Brain pericyte (primary cell): ENCODE measurements around the gene RNF19B.
"Not testable (repeated sequence)": the region's sequence is repeated elsewhere in the genome, so short reads cannot be mapped to it uniquely, and the experiment has no call there.

Experiments used
- DNase-seq: peaks from one replicate; pipeline ENCODE4 v3.0.0-alpha.2; 2012; ENCODE audit warnings: low read depth, low spot score

RNF19B gene

DNA sequence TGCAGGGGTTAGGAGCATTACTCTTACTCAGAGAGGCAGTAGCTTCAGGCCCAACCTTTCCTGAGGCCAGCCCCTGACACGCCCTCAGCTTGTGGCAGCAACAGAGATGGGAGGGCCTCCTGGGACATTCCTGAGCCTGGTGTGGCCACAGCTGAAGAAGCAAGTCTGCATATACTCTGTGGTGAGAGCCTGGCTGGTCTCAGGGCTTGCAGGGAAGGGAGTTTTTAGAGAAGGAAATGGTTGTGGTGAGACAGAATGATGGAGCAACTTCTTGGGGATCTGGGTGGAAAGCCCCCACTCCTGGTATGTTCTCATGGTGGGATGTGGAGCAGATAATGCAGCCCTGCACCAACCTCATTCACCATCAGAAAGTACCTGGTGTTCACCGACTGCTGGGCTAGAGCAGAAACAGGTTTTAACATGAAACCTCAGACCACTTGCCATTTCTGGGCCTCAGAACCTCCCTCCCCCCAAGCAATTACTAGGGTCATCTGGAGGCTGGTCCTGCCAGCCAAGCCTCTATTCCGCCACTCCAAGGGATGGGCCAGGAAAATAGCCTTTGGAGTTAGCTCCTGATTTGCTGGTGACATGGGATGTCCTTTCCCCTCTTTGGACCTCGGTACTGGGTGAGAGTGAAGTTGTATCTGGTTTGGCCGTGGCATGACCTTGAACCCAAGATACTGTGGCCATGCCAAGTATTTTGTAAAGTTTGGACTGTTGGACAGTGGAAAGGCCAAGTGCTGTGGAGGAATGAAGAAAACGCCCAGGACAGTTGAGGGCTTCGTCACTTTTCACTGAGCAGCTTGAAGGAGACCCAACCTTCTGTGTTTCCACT is 28.1 kb upstream of the RNF19B start:
- DNase-seq: peak; percentile 81

DNA sequence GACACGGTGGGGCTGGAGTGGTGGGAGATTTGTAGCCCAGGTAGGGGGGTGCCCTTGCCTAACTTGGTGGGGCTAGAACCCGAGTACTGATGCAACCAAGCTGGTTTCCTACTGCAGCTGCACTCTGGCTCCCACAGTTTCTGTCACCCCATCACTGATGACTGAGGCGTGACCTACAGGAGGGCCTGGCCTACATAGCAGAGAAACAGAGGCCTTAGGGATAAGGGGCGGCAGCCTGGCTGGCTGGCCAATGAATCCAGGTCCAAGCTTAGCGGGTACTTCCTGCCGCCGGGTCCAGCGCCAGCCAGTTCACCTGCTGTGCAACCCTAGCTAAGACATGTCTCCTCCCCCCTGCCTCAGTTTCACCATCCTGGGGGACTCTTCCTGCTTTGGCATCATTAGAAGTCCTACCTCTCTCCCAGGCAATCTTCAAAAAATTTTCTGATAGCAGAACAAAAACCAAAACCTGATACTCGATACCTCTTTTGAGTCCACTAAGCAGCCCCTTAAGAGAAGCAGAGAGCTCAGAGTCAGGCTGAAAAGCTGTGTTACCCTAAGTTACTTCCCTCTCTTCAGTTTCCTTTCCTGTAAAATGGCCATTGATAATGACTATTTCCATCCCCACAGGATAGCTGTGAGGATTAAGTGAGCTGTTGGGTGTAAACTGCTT is 27.3 kb upstream of the RNF19B start:
- no peak for DNase-seq

DNA sequence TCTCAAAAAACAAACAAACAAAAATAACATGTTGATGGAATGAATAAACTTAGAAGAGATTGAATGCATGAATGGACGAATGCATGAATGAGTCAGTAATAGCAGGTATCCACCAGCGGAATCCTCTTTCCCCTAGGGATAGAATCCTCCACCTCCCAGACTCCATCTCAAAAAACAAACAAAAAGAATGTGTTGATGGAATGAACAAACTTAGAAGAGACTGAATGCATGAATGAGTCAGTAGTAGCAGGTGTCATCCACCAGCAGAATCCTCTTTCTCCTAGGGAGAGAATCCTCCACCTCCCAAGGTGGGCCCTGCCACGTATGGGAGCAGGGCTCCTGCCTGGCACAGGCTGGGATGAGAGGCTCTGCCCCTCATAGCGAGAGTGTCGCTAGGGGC is 26.8 kb upstream of the RNF19B start:
- DNase-seq: no peak

DNA sequence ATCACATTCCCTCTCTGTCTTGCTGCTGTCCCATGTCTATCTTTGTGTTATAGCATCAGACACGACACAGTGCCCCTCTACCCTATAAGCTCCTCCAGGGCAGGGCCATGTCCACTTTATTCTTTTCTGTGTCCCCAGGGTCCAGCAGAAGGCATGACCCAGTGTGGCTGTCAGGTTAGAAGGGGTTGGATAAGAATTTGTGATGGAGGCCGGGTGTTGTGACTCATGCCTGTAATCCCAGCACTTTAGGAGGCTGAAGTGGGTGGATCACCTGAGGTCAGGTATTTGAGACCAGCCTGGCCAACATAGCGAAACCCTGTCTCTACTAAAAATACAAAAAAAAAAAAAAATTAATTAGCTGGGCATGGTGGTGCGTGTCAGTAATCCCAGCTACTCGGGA is 26.3 kb upstream of the RNF19B start:
- DNase-seq: no peak

DNA sequence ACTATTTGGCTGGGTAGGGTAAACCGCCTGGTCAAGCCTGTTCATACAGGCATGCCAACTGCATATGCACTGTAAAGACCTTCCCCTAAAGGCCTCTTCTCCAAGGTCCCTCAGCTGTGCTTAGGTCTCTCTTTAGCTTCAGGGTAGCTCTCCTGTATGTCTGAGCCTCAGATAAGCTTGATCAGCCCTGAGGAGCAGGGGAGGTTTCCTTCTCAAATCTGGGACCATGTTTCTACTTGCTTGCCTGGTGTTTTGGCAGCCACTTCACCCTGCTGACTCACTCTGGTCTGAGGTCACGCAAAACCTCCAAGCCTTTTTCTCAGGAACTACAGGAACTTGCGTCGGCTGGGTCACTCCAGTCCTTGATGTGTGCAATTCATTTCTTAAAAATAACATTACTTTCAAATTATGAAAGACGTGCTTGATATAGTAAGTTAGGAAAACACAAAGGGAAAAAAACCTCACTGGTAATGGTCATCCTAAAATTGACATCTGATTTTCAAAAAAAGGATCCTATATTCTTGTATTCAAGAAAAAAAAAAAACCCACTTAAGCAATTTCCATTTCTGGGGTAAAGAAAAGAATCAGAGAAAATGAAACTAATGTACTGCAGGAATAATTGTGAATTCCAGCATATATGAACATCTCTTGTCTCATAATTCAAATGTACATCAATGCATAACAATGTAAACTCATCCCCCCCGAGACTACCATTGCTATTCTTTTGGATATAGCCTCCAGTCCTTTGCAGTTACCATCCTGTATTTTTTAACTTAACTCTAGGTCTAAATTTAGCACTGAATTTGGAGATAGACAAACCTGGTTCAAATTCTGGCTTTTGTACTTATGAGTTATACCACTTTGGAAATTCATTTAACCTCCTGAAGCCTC is 24.8 kb upstream of the RNF19B start:
- peak; percentile 83 for DNase-seq

DNA sequence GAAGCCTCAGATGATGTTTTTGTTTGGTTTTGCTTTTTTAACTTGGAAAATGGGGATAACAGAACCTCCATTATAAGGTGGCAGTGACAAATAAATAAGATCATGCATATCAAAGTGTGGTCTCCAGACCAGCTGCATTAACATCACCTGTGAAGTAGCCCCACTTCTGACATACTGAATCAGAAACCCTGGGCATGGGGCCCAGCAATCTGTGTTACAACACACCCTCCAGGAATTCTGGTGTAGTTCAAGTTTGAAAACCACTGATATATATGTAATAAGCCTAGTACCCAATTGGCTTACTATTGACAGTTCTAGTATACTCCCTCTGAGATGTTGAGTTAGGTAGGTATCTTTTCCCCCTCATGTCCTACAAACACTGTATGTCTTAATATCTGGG is 24.1 kb upstream of the RNF19B start:
- DNase-seq: no peak

DNA sequence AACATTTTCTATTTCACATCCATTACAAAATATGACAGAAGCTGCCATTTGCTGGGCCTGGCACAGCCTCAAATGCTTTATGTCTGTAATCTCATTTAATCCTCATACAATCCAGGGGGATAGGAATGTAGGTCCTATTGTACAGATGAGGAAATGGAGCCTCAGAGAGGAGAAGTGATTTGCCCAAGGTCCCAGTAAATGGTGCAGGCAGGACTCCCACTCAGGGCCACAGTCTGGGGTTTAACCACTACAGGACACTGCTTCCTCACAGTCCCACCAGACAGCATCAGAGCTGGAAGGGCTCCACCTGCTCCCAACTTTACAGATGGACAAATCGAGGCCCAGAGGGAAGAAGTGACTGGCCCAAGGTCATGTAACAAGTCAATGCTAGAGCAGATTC is 20.6 kb upstream of the RNF19B start:
- no peak for DNase-seq

DNA sequence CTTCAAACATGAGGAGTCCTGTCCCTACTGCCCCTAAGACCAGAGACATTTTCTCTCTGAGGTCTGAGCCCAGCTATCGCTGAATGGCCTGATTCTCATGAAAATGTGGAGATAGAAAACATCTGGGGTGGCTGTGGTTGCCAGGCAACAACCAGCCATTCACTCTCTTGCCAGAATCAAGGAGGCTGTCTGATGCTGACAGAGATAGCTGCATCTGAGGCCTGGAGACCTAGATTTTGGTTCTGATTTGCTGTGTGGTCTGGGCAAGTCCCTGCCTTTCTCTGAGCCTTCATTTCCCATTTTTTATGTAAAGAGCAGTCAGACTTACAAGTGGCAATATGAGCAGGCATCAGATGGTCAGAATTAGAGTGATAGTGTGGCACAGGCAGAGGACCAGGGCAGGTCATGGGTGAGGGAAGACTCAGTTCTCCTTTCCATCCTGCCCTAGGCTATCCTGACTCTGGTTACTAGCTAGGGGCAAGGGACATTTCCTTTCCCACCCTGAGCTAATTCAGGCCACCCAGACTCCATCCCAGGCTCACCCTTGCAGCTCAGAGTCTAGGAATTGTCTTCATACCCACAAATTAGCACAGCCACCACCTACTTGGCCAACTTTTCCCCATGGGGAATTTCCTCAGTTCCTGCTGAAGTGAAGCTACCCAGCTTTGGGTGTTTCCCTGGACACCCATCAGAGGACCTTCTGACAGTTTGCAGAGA is 20.0 kb upstream of the RNF19B start:
- DNase-seq: no peak

DNA sequence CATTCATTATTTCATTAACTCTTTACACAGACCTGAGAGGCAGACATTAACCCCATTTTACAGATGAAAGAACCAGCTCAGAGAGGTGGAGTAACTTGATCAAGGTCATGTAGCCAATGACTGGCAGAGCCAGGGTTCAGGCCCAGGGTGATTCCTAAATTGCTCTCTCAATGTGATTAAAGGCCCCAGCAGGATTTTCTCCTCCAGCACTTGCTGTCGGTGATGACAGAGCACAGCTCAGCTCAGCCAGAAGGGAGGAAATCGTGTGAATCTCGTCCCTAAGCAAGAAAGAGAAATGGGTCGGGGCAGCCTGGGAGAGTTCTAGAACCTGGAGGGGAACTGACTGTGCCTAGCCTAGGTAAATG is 19.5 kb upstream of the RNF19B start:
- DNase-seq: no peak

DNA sequence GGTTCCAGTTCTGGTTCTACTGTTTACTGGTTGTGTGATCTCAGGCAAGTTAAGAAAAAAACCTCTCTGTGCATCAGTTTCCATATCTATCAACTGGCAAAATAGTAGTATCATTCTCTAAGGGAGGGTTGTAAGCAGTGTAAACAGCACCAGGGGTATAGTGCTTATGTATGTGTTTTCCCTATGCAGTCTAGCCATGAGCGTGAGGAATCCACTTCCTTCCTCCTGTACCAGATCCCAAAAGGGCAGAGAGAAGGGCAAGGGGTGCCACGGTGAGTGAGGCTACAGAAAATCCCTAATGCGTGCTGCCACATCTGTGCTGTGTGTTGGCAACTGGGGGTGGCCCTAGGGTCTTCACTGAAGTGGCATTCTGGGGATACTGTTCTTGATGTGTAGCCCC is 18.4 kb upstream of the RNF19B start:
- no peak for DNase-seq

DNA sequence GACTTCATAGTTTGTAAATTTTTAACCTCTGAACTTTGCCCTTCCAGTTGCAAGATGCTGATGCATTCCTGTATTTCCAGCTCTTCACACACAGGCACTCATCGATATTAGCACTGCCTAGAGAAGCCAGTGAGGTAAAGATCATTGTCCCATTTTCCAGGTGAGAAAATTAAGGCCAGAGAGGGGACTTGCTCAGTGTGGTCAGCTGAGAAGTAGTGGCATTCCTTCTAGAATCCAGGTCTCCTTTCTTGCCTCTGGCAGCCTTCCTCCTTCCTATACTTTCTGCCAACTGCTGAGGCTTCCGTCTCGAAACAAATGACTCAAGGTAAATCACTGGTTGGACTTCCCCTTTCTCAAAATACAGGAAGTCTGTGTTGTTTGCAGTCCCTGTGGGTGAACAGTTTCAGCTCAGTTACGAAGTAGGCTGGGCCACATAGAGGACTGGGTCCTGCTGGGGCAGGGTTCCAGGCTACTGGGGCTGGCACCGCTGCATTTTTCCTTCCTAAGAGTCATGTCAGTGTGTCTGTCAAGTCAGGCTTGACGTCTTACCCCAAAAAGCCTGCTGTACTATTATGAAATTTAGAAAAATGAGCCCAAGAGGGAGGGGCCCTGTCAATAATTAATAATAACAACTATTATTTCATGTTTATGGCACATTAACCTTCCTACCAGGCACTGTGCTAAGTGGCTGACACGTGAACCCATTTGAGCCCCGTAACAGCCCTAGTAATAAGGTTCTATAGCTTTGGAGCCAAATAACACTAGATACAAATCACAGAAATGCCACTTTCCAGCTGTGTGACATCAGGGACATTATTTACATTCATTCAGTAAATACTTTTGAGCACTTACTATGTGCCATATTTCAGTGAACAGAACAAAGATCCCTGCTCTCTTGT is 16.6 kb upstream of the RNF19B start:
- DNase-seq: no peak

DNA sequence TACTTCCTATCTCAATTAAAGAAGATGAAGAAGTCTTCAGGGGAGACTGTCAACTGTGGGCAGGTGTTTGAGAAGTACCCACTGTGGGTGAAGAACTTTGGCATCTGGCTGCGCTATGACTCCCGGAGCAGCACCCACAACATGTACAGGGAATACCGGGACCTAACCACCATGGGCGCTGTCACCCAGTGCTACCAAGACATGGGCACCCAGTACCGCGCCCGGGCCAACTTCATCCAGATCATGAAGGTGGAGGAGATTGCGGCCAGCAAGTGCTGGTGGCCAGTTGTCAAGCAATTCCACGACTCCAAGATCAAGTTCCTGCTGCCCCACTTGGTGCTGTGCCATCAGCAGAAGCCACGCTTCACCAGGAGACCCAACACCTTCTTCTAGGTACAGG is 15.5 kb upstream of the RNF19B start:
- no peak for DNase-seq

DNA sequence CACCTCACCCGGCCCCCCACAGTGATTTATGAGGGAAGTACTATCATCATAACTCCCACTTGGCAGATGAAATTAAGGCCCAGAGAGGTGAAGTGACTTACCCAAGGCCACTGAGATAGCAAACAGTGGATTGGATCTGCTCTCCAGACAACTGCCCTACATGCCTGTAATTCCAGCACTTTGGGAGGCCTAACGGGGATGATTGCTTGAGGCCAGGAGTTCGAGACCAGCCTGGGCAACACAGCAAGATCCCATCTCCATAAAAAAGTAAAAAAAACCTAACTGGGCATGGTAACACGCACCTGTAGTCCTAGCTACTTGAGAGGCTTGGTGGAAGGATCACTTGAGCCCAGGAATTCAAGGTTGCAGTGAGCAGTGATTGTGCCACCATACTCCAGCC is 14.2 kb upstream of the RNF19B start:
- DNase-seq: no peak

DNA sequence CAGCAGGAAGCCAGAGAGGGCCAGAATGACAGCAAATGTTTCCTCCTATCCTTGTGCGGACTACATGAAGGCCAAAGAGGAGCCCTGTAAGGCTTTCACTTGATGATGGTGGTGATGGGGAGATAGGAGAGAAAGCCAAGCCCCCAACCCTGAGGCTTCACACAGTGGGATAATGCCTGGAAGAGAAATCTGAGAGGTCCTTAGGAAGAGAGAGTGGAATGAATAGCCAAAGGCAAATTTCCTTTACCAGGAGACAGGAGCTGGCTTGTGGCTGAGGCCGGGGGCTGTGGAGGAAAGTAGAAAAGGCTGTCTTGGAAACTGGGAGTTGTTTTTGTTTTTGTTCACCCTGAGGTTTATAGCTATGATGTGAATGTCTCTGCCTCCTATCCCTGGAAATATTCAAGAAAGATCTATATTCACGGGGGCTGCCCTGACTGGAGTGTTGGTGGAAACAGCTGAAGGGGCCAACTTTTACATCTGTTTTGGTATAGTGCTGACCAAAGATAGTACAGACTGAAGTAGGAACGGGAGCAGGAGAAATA is 13.0 kb upstream of the RNF19B start:
- no peak for DNase-seq

DNA sequence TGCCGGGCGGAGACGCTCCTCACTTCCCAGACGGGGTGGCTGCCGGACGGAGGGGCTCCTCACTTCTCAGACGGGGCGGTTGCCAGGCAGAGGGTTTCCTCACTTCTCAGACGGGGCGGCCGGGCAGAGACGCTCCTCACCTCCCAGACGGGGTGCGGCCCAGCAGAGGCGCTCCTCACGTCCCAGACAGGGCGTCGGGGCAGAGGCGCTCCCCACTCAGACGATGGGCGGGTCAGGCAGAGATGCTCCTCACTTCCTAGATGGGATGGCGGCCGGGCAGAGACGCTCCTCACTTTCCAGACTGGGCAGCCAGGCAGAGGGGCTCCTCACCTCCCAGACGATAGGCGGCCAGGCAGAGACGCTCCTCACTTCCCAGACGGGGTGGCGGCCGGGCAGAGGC is 10.4 kb upstream of the RNF19B start:
- not testable (repeated sequence) for DNase-seq

DNA sequence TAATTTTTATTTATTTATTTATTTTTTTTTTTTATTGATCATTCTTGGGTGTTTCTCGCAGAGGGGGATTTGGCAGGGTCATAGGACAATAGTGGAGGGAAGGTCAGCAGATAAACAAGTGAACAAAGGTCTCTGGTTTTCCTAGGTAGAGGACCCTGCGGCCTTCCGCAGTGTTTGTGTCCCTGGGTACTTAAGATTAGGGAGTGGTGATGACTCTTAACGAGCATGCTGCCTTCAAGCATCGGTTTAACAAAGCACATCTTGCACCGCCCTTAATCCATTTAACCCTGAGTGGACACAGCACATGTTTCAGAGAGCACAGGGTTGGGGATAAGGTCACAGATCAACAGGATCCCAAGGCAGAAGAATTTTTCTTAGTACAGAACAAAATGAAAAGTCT is 8.8 kb upstream of the RNF19B start:
- not testable (repeated sequence) for DNase-seq

DNA sequence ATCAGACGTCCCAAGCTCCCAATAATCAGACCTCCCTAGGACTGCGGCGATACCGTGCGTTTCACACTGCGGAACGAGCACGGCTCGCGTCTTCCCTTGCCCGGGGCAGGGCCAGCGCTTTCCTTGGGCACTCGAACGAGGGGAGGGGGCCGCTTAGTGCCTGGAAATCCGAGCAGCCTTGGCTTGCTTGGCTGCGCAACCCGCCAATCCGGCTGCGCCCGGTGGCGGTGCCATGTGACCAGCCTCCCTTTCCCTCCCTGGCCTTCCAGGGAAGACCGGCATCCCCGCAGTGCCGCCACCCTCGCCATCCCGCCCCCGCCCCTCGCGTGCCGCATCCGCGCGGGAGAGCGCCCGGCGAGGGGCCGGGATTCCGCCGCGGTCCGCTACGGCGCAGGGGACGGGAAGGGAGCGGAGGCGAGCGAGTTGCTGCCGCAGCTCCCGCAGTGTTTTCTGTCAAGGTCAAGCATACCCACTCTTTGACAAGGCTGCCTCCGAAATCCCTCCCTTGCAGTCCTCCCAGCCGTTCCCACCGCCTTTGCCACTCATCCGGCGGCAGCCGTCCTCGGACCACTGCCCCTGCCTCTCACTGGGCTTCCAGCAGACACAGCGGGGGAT is 8.3 kb upstream of the RNF19B start:
- no peak for DNase-seq

DNA sequence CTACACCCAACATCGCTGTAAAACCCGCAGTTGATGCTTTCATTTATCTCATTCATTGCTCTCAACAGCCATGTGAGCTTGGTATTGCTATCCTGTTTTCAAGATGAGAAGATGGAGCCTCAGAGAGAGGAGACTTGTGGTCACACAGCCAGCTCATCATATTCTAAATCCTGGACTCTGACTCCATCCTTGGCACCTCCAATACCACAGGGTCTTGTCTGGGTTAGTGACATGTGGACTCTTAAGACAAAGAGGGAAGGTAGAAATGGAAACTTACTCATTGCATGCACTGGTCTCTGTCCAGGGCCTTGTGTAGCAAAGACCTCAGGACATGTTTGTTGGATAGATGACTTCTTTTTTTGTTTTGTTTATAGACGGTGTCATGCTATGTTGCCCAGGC is 7.0 kb upstream of the RNF19B start:
- no peak for DNase-seq

DNA sequence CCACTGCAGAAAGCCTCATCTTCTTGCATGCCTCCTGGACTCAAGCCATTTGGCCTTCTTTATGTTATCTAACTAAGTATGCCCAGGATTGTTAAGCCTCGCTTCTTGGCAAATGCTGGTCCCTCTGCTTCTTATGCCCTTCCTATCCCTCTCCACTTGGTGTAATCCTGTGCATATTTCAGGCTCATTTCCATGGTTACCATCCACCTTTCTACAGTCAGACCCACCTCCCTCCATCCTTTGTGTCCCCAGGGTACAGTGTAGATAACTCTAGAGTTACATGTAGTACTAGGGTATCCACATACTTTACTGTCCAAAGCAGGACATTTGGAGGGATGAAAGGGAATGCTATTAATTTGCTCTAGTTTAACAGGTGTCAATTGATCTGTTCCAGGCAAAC is 6.5 kb upstream of the RNF19B start:
- DNase-seq: no peak

DNA sequence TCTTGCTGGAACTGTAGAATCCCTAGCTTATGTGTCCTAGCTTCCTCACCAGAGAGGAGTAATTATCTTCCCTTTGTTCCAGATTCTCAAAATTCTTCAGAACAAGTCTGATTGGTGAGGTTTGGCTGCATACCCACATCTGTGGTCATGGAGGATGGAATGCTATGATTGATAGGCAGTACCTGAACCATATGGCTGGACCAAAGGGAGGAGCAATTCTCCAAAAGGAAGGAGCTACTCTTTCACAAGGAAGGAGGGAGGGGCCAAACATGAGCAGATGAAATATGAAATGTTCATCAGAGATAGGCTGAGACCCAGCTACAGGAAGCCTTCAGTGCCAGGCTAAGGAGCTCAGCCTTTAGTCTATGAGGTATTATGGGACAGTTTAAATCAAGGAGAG is 5.0 kb upstream of the RNF19B start:
- no peak for DNase-seq
